Activated CD8-positive, alpha-beta memory T cell treated with anti-CD3 and anti-CD28 coated beads for 36 hours (primary cell): ENCODE measurements around the gene ALKBH5. TPM values are rescaled to one million over a fixed set of nuclear protein-coding genes. Genes with fewer than 3 reads are reported as not detected.

Experiments used
- CTCF ChIA-PET: fragments of 350-600 bp; sonication (Branson Sonifier 250); formaldehyde crosslinking; loops from one replicate; lab custom pipeline; 2021; ENCODE audit warnings: antibody characterized with exemption; lab: Charles Lee
- POLR2A ChIA-PET: fragments of 350-600 bp; sonication (Branson Sonifier 250); formaldehyde crosslinking; loops from one replicate; lab custom pipeline; 2021; ENCODE audit warnings: antibody characterized with exemption; lab: Charles Lee
- total RNA-seq, 2 experiments: library from RNA; stranded (reverse); gene quantifications; one replicate each; pipeline ENCODE4 v1.2.3, GENCODE V29; 2021

Gene ALKBH5
- total RNA-seq, 2 experiments from 2014 or later = 173 TPM

DNA sequence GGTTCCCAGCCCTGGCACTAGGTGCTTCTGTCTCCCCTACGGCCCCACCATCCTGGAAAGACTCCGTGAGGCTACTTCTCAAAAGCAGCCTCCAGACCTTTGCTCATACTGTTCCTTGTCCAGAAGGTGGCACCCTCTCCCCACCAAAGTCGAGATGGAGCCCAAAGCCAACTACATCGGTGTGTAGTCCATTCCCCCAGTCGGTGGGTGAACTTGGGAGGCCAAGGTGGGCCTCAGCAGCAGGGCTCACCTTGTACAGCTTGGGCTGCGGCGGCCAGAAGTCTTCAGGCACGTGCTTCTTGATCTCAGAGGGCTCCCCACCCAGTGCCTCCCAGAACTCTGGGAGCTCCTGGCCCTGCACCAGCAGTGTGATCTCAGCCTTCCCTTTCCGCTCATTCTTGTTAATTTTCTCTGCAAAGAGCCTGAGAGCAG lies 64.7 kb downstream of the ALKBH5 start:
- ChIA-PET POLR2A (no interaction called here), CTCF (interaction anchor here (0.7 to 1.9 kb wide), 9 partner anchors 9 to 114 kb away, joined by 3 to 6 read pairs (median 3); no protein-coding TSS in a partner anchor)

DNA sequence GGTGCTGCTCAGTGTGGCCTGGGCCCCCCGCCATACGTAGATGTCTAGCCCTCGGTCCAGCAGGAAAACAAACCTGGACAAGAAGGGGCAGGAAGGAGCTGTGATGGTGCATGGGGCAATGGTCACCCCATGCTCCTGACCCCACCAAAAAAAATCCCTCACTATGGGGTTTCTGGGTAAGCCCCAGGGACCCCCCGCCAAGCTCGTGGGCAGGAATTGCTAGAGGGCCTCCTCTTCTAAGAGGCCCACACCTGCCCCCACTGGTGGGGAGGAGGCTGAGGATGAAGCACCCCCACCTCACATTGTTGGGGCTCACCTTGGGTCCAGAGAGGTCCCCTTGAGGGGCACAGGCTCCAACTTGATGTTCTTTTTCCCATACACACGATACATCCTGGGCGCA lies 65.2 kb downstream of the ALKBH5 start:
- ChIA-PET POLR2A (no interaction called here), CTCF (interaction anchor here (0.7 to 1.9 kb wide), 8 partner anchors 8 to 114 kb away, joined by 3 to 6 read pairs (median 3); no protein-coding TSS in a partner anchor)

DNA sequence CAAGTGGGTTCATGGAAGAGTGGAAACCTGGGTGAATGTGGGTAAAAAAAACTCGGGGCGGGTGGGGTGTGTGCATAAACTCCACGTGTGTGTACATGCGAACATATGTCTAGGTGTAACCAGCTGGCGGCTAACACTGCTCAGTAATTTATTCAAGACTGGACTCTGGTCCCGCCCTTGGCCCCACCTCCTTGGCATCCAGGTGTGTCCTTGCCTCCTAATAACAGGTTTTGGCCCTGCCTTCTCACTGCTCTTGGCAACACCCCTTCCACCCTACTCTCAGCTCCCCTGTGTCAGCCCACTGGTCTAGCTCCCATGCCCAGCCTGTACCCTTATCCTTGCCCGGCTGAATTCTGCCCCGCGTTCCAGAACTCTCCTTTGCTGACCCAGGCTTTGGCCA lies 66.6 kb downstream of the ALKBH5 start:
- ChIA-PET CTCF (no interaction called here), POLR2A (no interaction called here)

DNA sequence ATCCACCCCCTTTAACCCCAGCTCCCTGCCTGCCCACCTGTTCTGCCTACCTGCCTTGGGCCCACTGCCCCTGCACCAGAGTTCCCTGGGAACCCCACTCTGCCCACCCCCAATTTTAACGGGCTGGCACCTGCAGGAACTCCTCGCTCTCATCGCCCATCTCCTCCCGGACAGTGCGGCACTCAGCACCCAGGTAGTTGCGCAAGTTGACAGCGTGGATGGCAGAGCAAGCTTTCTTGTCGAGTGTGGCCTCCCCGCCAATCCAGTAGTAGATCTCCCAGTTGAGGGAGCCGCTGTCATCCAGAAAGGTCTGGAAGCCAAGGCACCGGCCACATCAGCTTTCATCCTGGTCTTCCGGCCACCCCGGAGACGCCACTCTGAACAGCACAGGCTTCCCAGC lies 67.1 kb downstream of the ALKBH5 start:
- POLR2A ChIA-PET = no interaction called here

DNA sequence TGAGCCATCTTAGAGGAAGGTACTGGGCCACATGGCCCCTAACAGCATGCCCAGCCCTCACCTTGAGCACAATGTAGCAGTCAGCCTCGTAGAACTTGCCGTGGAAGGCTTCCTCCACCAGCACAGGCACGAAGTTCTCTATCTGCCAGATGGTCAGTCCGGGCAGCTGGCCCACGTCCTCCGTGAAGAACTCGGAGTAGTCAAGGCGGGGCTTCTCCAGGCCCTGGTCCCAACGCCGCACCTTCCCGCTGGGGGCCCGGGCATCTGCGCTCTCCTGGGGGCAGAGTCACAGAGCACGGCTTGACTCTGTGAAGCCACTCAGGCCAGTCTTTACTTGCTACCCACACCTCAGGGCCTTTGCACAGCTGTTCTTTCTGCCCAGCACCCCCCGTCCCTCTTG lies 67.6 kb downstream of the ALKBH5 start:
- CTCF ChIA-PET = interaction anchor here (0.5 kb wide), 1 partner anchor 57 kb away, joined by 4 read pairs; no protein-coding TSS in a partner anchor
- POLR2A ChIA-PET = no interaction called here

More for the DNA sequence above, 67.1 kb downstream of the ALKBH5 start:
- CTCF ChIA-PET = no interaction called here

DNA sequence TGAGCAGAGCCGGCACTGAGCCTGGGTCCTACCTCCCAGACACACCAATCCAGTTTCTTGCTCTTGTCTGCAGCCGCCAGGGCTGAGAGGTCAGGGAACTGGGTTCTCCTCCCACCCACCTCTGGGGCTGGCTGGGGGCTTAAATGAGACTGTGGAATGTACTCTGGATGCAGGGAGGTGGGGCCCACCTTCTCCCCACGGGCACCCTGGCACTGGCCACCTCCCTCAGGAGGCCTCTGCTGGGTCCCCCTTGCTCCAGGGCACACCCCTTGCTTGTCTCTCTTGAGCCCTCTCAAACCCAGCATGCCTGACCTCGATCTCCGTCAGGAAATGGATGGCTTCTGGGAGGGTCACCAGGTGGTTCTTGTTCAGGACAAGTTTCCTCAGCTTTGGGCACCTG lies 68.5 kb downstream of the ALKBH5 start:
- POLR2A ChIA-PET = no interaction called here
- CTCF ChIA-PET = no interaction called here

DNA sequence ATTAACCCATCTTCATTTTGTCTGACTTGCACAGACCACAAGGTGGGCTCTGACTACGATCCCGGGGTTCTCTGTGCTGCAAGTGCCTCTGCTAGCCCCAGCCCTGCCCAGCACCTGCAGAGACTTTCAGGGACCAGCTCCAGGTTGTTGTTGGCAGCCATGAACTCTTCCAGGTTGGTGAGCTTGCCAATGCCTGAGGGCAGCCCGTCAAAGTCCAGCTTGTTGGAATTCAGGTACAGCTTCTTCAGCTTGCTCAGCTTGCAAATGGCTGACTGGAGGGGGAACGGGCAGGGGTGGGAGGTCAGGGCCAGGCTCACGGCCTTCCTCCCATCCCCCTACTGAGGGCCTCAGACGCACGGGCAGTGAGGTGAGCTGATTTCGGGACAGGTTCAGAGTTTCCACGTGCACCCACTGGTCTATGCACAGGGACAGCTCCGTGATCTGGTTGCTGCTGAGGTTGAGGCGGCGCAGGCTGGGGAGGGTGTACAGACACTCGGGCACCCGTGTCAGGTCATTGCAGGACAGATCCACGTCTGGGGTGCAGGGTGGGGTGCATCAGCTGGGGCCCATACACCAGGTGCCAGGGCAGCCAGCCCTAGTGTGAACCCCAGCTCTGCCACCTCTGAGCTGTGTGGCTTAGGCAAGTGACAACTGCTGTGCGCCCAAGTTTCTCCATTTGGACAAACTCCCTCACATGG lies 69.7 kb downstream of the ALKBH5 start:
- ChIA-PET CTCF (interaction anchor here (1.1 kb wide), 1 partner anchor 23 kb away, joined by 3 read pairs; no protein-coding TSS in a partner anchor), POLR2A (interaction anchor here (0.6 to 1.0 kb wide), 2 partner anchors 15 to 56 kb away, joined by 3 to 7 read pairs; no protein-coding TSS in a partner anchor)

DNA sequence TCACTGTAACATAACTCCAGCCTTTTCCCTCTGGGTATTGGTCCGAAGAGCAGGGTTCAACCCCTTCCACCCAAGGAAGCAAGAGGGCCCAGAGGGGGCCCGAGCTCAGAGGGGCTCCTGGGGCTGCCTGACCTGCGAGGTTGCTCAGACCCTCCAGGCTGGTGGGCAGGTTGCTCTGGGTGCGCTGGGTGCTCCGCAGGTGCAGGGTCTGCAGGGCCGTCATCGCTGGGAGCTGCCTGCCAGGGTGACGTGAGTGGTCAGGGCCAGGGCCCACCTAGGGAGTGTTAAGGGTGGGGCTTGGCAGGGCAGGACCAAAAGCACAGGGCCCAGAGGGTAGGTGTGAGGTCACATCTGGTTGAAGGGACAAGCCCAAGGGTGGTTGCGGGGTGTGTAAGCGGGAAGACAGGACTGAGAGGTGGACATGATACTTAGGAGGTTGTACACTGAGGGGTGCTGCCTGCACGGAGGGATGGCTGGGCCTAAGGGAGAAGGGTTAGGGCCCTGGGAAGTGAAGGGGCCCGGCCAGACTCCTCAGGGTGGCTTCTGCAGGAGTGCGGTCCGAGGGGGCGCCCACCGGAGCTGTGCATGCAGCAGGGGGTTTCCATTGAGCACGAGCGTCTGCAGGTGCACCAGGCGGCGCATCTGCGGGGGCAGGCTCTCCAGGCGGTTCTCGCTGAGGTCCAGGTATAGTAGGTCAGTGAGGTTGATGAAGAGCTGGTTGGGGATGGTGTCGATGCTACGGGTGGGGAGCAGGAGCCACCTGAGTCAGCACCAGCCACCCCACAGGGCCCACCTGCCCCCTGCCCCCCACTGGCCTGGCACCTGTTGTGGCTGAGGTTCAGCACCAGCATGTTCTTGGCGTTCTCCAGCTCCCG lies 70.6 kb downstream of the ALKBH5 start:
- ChIA-PET POLR2A (interaction anchor here (1.0 kb wide), 1 partner anchor 14 kb away, joined by 3 read pairs; no protein-coding TSS in a partner anchor), CTCF (interaction anchor here (0.6 to 1.6 kb wide), 3 partner anchors 17 to 113 kb away, joined by 3 read pairs; no protein-coding TSS in a partner anchor)

DNA sequence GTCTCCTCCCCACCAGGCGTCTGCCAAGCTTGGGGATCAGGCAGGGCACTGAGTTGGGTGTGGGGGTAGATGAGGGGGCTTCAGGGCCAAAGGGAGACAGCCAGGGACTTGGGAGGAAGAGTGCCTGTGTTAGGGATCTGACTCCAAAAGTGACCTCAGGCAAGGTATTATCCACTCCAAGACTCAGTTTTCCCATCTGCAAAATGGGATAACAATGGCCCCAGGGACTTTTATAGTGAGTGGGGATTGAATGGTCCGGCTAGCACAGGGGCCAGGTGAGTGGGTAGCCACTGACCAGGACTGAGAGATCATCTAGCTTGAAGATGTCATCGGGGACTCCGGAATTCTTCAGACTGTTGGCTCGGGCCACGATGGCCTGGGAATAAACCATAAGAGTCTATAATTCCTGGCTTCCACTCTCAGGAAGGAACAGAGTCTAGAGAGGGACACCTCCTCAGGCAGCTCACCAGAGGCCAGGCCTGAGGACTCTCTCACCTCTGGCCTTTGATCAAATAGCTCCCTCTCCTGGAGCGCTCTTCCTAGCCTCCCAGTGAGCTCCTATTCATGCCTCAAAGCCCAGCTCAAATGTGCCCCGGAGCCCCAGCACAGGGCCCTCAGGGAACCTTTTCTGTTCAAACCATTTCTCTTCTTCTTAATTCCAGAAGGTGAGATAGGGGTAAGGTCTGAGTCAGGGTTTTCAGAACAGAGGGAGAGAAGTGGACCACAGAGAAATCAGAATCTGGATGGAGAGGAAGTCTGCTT lies 71.4 kb downstream of the ALKBH5 start:
- ChIA-PET POLR2A (no interaction called here), CTCF (interaction anchor here (0.6 to 1.6 kb wide), 3 partner anchors 18 to 114 kb away, joined by 3 read pairs; no protein-coding TSS in a partner anchor)

DNA sequence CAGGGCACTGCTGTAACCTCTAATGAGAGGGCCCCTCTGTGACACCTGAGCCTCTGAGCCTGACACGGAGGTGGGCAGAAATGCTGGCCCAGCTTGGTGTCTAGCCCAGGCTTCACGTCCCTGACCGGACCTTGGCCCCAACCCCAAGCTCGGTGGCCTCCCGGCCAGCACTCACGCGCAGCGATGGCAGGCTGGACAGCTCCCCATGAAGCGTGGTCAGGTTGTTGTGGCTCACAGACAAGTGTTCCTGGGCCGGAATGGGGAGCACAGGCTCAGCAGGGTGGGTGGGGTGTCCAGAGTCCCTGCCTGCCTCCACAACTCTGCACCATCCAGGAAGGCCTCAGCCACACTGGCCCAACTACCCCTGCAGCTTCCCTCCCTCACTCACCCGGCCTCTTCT lies 72.7 kb downstream of the ALKBH5 start:
- ChIA-PET CTCF (interaction anchor here (0.5 to 1.6 kb wide), 3 partner anchors 8 to 44 kb away, joined by 3 read pairs; no protein-coding TSS in a partner anchor), POLR2A (no interaction called here)

DNA sequence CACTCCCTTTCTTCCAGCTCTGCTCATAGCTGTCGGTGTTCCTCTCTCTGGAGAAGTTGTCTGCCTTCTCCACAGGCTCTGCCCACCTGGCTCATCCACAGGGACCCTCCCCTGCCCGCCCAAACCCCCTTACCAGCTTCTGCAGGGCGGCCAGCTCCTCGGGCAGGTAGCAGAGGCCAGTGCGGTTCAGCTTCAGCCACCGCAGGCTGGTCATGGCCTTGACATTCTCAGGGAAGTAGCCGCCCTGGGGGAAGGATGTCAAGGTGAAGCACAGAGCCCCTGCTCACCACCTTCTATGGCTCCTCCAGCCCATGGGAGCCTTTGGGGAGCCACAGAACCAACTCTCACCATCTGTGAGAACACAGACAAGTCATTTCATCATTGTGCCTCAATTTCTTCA lies 73.1 kb downstream of the ALKBH5 start:
- POLR2A ChIA-PET = no interaction called here
- CTCF ChIA-PET = interaction anchor here (0.8 to 1.2 kb wide), 2 partner anchors 8 to 12 kb away, joined by 3 read pairs; no protein-coding TSS in a partner anchor

DNA sequence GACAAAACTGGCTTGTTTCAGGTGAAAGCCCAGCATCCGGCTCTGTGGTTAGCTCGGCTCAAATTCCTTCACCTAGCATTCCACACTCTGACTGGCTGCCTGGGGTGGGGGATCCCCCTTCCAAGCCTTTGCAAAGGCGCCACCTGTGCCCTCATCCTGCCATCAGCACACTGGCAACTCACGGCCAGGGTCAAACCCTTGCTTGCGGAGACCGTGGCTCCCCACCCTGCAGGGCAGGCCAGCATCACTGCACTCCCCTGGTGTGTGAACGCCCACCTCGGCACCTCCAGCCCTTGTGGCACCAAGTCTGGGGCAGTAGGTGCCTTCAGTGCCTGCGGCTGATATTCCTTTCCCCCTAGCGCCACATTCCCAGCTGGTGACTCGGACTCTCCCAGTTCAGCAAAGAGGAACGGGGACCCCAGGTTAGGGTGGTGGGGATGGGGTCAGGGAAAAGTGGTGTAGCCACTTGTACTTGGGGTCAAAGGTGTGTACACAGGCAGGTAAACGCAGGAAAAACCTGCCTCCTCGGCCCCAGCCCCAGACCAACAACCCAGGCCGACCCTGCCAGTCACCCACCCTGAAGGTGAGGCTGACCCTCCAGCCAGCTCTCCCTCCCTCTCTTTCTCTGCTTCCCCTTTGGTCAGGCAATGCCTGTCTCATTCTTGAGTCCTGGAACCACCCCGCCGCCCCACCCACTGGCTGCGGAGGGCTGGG lies 73.8 kb downstream of the ALKBH5 start:
- ChIA-PET POLR2A (no interaction called here), CTCF (interaction anchor here (0.8 to 1.2 kb wide), 2 partner anchors 9 to 11 kb away, joined by 3 read pairs; no protein-coding TSS in a partner anchor)

DNA sequence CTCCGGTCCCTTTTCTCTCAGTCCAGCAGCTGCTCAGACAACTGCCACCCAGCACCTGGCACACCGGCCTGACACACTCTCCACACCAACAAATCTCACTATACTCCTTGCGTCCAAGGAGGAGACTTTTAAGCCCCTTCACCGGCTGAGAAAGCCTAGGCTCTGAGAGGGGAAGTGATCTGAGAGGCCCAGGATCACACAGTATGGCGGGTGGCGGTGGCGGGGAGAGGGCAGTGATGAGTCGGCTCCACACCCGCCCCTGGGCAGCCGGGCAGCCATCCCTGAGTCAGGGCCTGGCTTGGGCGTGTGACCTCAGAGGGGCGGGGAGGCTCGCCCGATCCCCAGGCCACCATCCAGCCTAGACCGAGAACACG lies 74.3 kb downstream of the ALKBH5 start:
- ChIA-PET CTCF (no interaction called here), POLR2A (no interaction called here)

DNA sequence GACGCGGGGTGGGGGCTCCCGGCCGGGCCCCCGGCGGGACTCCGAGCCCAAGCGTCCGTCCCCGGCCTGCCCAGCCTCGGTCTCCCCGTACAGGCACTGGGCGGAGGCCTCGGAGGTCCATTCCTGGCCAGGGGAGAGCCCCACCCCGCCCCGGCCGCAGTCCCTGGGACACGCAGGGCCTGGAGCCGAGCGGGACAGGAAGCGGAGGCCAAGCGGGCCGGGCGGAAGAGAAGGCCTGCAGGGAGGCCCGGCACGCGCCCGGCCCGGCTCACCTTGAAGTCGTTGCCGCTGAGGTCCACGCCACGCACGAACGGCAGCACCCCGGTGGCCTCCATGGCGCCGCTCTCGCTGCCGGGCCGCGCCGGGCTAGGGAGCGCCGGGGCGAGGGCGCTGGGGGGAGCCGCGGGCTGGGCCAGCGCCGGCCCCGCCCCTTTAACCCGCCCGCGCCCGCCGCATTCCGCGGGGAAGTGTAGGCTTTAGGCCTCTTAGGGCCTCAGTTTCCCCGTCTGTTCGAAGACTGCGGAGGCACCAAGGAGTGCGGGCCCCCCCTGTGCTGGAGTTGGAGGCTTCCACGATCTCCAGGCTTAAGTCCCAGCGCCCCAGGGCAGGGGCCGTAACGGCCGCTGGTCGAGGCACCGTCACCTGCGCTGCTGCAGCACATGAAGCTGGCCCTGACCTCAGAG lies 74.9 kb downstream of the ALKBH5 start, which contains the start of gene FLII:
TSS of gene FLII (minus strand) at position 383 of the 683 bp plus-strand sequence. CDS start at position 335, 48 bp downstream.
- POLR2A ChIA-PET = interaction anchor here (0.7 kb wide), 2 partner anchors 56 to 635 kb away, joined by 3 to 4 read pairs; partner anchors contain the start of gene TOP3A
- CTCF ChIA-PET = interaction anchor here (1.1 kb wide), 1 partner anchor 10 kb away, joined by 4 read pairs; no protein-coding TSS in a partner anchor
